ENCODE results near the gene MAN1C1.

- no peak for TF ChIP-seq CTCF (IDR thresholded peaks at IDR 0.05; ENCODE audit: borderline replicate concordance, extremely low read depth, low read length, poor library complexity, severe bottlenecking)
- TF ChIP-seq EZH2 (IDR thresholded peaks at IDR 0.05; ENCODE audit: borderline replicate concordance, low read depth, low read length, severe bottlenecking) = no peak
These were observed 143.6 kb downstream of the MAN1C1 start for GRCh38 chr1:25760122-25760719.
